ENCODE data around the gene ITGB8.

ITGB8 gene

DNA sequence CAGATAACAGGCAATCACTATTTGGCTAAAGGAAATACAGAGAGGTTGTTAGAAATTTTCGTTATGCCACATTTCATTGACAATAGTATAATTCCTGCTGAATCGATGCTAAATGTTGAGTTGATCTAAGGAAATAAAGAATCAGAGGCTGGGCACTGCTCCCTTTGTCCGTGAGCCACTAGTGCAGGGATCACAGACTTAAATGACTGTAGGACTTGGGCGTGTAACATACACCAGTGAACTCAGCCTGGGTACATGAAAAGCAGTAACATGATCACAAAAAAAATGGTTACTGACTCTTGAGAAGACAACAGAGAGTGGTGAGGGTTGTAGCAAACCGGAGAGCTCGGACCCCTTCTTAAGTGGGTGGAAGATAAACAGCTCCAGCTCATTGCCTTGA is 11.8 kb upstream of the ITGB8 start:
- Histone ChIP-seq H3K4me1 (ENCODE audit: insufficient read depth, low read length) (no peaks in the 10 kb centered on the region), H3K27ac (ENCODE audit: low read length) (no peak overlapping the region), H3K9ac (ENCODE audit: low read depth, low read length) (no peak overlapping the region), H2AFZ (ENCODE audit: low read depth, low read length) (no peak overlapping the region), H3K9me3 (ENCODE audit: insufficient read depth, low read length, severe bottlenecking) (no peaks in the 10 kb centered on the region), H3K4me2 (ENCODE audit: insufficient read depth, low read length) (no peak overlapping the region), H3K27me3 (ENCODE audit: insufficient read depth, low read length, poor library complexity) (no peaks in the 10 kb centered on the region), H3K4me3 (ENCODE audit: low read depth in 1 of 2, low read length in 2 of 2) (no peak overlapping the region), H3K79me2 (ENCODE audit: insufficient read depth, low read length) (no peaks in the 10 kb centered on the region), H4K20me1 (ENCODE audit: insufficient read depth, low read length) (no peaks in the 10 kb centered on the region), H3K36me3 (ENCODE audit: insufficient read depth, low read length) (no peaks in the 10 kb centered on the region)
- ATAC-seq (ENCODE audit: insufficient read depth, low read depth) (no peak), DNase-seq (no peak)
- TF ChIP-seq, protein P1, sequence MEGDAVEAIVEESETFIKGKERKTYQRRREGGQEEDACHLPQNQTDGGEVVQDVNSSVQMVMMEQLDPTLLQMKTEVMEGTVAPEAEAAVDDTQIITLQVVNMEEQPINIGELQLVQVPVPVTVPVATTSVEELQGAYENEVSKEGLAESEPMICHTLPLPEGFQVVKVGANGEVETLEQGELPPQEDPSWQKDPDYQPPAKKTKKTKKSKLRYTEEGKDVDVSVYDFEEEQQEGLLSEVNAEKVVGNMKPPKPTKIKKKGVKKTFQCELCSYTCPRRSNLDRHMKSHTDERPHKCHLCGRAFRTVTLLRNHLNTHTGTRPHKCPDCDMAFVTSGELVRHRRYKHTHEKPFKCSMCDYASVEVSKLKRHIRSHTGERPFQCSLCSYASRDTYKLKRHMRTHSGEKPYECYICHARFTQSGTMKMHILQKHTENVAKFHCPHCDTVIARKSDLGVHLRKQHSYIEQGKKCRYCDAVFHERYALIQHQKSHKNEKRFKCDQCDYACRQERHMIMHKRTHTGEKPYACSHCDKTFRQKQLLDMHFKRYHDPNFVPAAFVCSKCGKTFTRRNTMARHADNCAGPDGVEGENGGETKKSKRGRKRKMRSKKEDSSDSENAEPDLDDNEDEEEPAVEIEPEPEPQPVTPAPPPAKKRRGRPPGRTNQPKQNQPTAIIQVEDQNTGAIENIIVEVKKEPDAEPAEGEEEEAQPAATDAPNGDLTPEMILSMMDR (IDR thresholded peaks at IDR 0.05; ENCODE audit: borderline replicate concordance, extremely low read depth, low read length, poor library complexity, severe bottlenecking), result no peak
- no peak for TF ChIP-seq EZH2 (IDR thresholded peaks at IDR 0.05; ENCODE audit: borderline replicate concordance, low read depth, low read length, severe bottlenecking)

DNA sequence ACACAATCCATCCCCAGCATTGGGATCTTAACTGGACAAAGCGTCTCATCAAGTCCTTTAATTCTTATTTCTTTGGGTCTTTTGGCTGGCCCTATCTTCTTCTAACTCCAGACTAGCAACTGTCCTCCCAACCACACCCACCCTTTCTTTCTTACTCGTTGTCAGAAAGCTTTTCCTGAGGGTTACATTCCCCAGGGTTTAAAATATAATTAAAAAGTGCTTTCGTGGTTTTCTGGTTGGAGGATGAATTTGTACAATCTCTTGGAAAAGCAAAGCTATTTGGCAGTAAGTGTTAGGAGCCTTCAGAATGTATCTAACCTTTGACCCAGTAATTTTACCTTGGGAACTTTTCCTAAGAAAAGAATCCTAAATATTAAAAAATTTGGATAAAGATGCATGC is 10.4 kb upstream of the ITGB8 start:
- H3K4me1 ChIP-seq (ENCODE audit: insufficient read depth, low read length), result no peaks in the 10 kb centered on the region
- ATAC-seq (ENCODE audit: insufficient read depth, low read depth) (no peak), DNase-seq (no peak)
- TF ChIP-seq, protein P1 (IDR thresholded peaks at IDR 0.05; ENCODE audit: borderline replicate concordance, extremely low read depth, low read length, poor library complexity, severe bottlenecking), result no peak
- no peak for TF ChIP-seq EZH2 (IDR thresholded peaks at IDR 0.05; ENCODE audit: borderline replicate concordance, low read depth, low read length, severe bottlenecking)
- H3K4me2 ChIP-seq (ENCODE audit: insufficient read depth, low read length), result no peak overlapping the region
- no peak overlapping the region for H2AFZ ChIP-seq (ENCODE audit: low read depth, low read length)
- H3K4me3 ChIP-seq (ENCODE audit: low read depth in 1 of 2, low read length in 2 of 2), result no peak overlapping the region
- no peaks in the 10 kb centered on the region for H3K36me3 ChIP-seq (ENCODE audit: insufficient read depth, low read length)
- H3K27ac ChIP-seq (ENCODE audit: low read length), result no peak overlapping the region
- H3K27me3 ChIP-seq (ENCODE audit: insufficient read depth, low read length, poor library complexity), result no peaks in the 10 kb centered on the region
- H3K9ac ChIP-seq (ENCODE audit: low read depth, low read length), result no peak overlapping the region
- H3K9me3 ChIP-seq (ENCODE audit: insufficient read depth, low read length, severe bottlenecking), result no peaks in the 10 kb centered on the region
- H3K79me2 ChIP-seq (ENCODE audit: insufficient read depth, low read length), result no peaks in the 10 kb centered on the region
- H4K20me1 ChIP-seq (ENCODE audit: insufficient read depth, low read length), result no peaks in the 10 kb centered on the region

DNA sequence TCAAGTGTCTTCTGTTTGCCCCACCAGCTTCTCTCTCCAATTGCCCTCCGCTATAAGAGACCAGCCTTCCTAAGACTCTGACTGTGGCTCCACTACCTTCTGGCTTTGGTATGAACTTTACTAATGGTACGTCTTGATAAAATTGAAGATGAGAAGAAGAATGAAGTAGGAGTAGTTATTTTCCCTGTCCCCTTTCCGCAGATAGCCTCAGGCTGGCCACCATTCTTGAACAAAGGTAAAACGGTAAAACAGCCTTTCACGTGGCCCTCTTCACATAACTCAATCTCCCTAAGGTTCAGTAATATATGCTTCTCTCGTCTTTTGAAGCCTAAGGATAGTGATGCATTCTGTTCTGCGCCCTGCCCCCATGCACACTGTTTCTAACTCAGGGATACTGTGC is 9.9 kb upstream of the ITGB8 start:
- ATAC-seq (ENCODE audit: insufficient read depth, low read depth) (no peak), DNase-seq (no peak)
- Histone ChIP-seq H3K4me3 (ENCODE audit: low read depth in 1 of 2, low read length in 2 of 2) (no peak overlapping the region), H3K27ac (ENCODE audit: low read length) (no peak overlapping the region), H2AFZ (ENCODE audit: low read depth, low read length) (no peak overlapping the region), H3K9ac (ENCODE audit: low read depth, low read length) (no peak overlapping the region), H3K79me2 (ENCODE audit: insufficient read depth, low read length) (no peaks in the 10 kb centered on the region), H3K4me2 (ENCODE audit: insufficient read depth, low read length) (no peak overlapping the region), H3K9me3 (ENCODE audit: insufficient read depth, low read length, severe bottlenecking) (no peaks in the 10 kb centered on the region), H3K36me3 (ENCODE audit: insufficient read depth, low read length) (no peaks in the 10 kb centered on the region), H3K4me1 (ENCODE audit: insufficient read depth, low read length) (no peaks in the 10 kb centered on the region), H4K20me1 (ENCODE audit: insufficient read depth, low read length) (no peaks in the 10 kb centered on the region), H3K27me3 (ENCODE audit: insufficient read depth, low read length, poor library complexity) (no peaks in the 10 kb centered on the region)
- TF ChIP-seq, protein P1 (IDR thresholded peaks at IDR 0.05; ENCODE audit: borderline replicate concordance, extremely low read depth, low read length, poor library complexity, severe bottlenecking), result no peak
- no peak for TF ChIP-seq EZH2 (IDR thresholded peaks at IDR 0.05; ENCODE audit: borderline replicate concordance, low read depth, low read length, severe bottlenecking)

DNA sequence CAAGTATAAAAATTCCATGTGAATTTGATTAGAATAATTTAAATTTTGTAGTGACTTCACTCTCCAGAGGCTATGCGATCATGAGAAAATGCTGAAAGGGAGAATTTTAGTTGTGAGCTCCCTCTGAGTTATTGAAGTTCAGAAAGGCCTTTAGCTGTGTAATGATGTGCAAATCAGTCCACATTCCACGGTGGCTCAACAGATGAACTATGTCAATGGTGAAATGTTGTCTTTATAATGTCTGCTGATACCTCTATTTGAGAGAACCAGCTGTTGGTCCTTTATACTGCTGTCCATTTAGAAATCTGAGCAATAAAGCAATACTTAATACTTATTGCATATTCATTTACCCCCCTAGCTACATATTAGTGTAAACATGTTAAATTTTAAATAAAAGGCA is 7.1 kb upstream of the ITGB8 start:
- no peak for DNase-seq
- TF ChIP-seq EZH2 (IDR thresholded peaks at IDR 0.05; ENCODE audit: borderline replicate concordance, low read depth, low read length, severe bottlenecking), result no peak
- TF ChIP-seq, protein P1 (IDR thresholded peaks at IDR 0.05; ENCODE audit: borderline replicate concordance, extremely low read depth, low read length, poor library complexity, severe bottlenecking), result no peak
- H3K36me3 ChIP-seq (ENCODE audit: insufficient read depth, low read length), result no peaks in the 10 kb centered on the region
- no peaks in the 10 kb centered on the region for H3K4me1 ChIP-seq (ENCODE audit: insufficient read depth, low read length)
- no peaks in the 10 kb centered on the region for H4K20me1 ChIP-seq (ENCODE audit: insufficient read depth, low read length)
- no peak overlapping the region for H3K4me2 ChIP-seq (ENCODE audit: insufficient read depth, low read length)
- no peak overlapping the region for H3K9ac ChIP-seq (ENCODE audit: low read depth, low read length)
- ATAC-seq (ENCODE audit: insufficient read depth, low read depth), result no peak
- no peak overlapping the region for H3K4me3 ChIP-seq (ENCODE audit: low read depth in 1 of 2, low read length in 2 of 2)
- H3K9me3 ChIP-seq (ENCODE audit: insufficient read depth, low read length, severe bottlenecking), result no peaks in the 10 kb centered on the region
- no peak overlapping the region for H3K27ac ChIP-seq (ENCODE audit: low read length)
- no peak overlapping the region for H2AFZ ChIP-seq (ENCODE audit: low read depth, low read length)
- H3K27me3 ChIP-seq (ENCODE audit: insufficient read depth, low read length, poor library complexity), result no peaks in the 10 kb centered on the region
- no peaks in the 10 kb centered on the region for H3K79me2 ChIP-seq (ENCODE audit: insufficient read depth, low read length)

All from DND-41 (cell line).